Activated T-helper 9 cell treated with anti-CD3 and anti-CD28 coated beads, Interleukin-2, amount 50 U/mL, for 16 hours (primary cell): Measurements from ENCODE around the gene MRPS12.
"Not testable (repeated sequence)": the region's sequence is repeated elsewhere in the genome, so short reads cannot be mapped to it uniquely, and the experiment has no call there.

Source experiments
- DNase-seq: peaks from one replicate; pipeline ENCODE4 v3.0.0-alpha.2; 2020; ENCODE audit warnings: low read depth

Gene MRPS12

GRCh38 chr19:38941466-38941865, 10.7 kb downstream of the MRPS12 start:
- not testable (repeated sequence) for DNase-seq

DNA sequence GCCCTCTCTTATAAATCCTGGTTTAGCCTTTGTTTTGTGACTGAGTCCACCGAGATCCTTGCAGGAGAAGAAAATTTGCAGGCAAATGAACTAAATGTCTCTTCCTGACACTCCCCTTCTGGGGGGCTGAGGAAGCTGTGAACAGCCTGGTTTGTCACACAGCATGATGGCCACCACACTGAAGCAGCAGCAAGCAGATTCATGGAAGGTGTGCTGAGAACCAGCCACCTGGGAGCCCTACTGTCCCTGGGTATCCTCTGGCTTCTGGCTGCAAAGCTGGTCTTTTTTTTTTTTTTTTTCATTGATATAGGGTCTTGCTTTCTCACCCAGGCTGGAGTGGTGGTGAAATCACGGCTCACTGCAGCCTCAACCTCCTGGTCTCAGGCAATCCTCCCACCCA, 11.2 kb downstream of the MRPS12 start:
- DNase-seq: no peak

- no peak for DNase-seq
These were observed 11.9 kb downstream of the MRPS12 start for GRCh38 chr19:38942471-38943181.

GRCh38 chr19:38944981-38945506, 14.3 kb downstream of the MRPS12 start:
- no peak for DNase-seq

- DNase-seq: no peak
These were observed 15.0 kb downstream of the MRPS12 start for GRCh38 chr19:38945562-38946228.

DNA sequence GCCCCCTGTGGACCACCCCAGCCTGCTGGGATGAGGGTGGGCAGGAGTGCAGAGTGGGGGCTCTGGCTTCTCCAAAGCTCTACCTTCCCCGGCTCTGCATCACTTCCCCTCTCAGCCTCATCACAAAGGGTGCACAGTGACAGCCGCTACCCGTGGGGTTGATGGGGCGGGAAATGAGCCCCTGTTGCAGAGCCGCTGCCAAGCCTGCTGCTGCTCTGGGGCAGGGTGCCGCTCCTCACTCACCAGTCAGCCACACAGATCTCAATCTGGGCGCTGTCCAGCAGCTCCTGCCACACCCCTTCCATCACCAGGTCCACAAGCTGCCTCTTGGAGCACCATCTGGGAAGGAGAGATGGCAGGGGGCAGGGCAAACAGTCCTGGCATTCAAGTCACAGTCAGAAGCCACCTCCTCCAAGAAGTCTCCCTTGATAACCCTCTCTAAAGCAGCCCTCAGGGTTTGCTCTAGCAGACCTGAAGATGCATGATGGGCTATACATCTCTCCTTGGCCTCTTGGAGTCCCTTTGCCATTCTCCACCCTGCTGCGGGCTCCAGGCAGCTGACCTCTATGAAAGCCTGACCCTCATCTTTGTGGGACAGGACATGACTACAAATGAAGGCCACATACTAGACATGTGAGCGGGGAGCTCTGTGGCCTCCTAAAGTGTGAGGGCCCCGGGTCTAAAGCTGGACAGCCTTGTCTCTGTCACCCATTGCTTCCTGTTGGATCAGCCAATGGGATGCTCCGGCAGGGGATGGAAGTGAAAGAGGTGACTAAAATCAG, 15.7 kb downstream of the MRPS12 start:
- DNase-seq: no peak

DNA sequence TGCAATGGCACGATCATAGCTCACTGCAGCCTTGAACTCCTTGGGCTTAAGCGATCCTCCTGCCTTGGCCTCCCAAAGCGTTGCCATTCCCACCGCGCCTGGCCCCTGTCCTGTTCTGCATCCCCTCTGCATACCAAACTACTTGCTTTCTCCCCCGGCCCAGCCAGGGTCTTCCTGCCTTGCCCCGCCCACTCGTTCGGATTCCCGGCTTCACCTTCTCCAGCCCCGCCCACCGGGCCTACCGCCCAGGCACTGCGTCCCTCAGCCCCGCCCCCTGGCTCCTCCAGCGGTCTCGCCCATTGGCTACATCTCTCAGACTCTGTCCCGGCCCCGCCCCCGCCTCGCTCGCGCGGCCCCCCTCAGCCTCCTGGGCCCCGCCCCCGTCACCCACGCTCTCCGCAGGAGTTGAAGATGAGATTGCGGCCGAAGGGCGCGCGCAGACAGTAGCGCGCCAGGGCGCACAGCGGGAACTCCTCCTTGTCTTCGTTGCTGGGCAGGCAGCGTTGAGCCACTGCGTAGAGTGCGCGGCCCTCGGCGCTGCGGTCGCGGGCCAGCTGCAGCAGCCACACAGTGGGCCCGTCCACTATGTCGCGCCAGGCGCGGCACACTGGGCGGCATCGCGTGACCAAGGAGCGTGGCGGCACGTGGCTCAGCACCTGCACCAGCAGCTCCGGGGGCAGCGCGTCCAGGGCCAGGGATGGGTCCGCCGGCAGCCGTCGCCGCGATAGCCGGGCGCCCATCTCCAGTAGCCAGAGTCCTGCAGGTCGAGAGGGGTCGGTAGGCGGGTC, 19.0 kb downstream of the MRPS12 start:
- DNase-seq: peak; percentile 74

DNA sequence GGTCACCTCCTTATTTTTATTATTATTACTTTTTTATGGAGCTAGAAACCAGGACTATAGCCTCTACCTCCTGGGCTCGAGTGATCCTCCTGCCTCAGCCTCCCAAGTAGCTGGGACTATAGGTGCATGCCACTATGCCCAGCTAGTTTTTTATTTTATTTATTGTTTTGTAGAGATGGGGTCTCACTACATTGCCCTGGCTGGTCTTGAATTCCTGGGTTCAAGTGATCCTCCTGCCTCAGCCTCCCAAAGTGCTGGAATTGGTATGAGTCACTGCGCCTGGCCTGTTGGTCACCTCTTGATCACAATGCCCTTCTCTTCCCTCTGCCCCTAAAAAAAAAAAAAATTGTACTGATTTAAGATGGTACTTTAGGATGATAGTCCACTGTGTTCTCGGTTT, 20.4 kb downstream of the MRPS12 start:
- no peak for DNase-seq

DNA sequence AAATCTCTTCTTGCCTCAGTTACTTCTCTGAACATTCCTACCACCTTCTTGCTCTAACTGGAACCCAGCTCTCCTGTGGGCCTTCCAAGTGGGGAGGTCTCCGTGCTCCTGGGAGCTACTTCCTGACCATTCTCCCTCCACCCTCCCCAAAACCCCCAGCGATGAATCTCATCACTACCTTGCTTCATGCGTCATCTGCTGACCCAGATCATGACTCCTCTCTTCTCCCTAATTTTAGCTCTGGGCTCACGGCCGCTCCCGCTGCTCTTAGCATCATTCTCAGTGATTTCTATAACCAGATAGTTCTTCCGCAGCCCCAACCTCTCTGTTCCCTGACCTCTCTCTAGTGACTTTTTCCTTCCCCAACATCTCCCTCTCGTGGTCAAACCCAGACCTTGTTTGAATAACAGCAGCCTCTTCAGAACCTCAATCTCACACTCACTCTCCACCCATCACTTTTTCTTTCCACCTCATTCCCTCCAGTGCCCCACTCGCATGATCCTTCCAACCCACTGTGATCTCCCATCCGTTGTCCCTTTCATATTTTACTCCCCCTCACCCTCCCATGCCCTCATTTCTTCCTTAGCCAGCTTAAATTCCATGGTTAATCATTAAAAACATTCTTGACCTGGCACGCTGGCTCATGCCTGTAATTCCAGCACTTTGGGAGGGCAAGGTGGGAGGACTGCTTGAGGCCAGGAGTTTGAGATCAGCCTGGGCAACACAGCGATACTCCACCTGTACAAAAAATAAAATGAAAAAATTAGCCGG, 21.8 kb downstream of the MRPS12 start:
- no peak for DNase-seq

GRCh38 chr19:38953677-38954076, 22.9 kb downstream of the MRPS12 start:
- DNase-seq: no peak

DNA sequence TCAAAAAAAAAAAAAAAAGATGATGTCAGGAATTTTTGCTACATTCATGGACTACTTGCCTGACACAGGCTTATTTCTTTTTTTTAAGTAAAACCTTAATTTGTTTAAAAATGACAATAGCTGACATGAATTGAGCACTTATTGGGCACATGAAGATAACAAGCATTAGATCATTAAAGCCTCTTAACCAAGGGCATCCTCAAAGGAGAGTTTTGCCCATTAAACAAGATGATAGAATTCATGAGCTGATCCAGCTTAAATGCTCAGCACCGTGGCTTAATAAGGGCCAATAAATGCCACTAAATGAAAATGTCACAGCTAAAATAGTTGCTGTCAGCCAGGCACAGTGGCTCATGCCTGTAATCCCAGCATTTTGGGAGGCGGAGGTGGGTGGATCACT, 25.5 kb downstream of the MRPS12 start:
- no peak for DNase-seq

- no peak for DNase-seq
These were observed 27.6 kb downstream of the MRPS12 start for GRCh38 chr19:38958301-38958700.

GRCh38 chr19:38959618-38960017, 28.9 kb downstream of the MRPS12 start:
- no peak for DNase-seq

DNA sequence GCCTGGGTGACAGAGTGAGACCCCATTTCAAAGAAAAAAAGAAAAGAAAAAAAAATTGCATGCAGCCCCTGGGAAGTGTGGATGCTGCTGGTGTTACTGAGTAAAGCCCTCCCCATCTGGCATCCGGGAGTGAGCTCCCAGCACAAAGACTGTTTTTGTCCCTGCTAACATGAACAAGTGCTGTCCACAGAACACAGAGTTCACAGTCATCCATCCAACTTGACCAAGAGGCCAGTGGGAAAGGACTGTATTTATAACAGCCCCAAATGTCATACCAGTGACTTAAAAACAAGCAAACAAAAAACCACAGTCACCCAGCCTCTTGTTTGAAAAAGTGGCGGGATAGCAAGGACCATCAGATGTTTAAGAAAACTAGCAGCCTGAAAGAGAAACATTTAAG, 34.0 kb downstream of the MRPS12 start:
- no peak for DNase-seq

- not testable (repeated sequence) for DNase-seq
These were observed 35.4 kb downstream of the MRPS12 start for GRCh38 chr19:38966149-38966548.

DNA sequence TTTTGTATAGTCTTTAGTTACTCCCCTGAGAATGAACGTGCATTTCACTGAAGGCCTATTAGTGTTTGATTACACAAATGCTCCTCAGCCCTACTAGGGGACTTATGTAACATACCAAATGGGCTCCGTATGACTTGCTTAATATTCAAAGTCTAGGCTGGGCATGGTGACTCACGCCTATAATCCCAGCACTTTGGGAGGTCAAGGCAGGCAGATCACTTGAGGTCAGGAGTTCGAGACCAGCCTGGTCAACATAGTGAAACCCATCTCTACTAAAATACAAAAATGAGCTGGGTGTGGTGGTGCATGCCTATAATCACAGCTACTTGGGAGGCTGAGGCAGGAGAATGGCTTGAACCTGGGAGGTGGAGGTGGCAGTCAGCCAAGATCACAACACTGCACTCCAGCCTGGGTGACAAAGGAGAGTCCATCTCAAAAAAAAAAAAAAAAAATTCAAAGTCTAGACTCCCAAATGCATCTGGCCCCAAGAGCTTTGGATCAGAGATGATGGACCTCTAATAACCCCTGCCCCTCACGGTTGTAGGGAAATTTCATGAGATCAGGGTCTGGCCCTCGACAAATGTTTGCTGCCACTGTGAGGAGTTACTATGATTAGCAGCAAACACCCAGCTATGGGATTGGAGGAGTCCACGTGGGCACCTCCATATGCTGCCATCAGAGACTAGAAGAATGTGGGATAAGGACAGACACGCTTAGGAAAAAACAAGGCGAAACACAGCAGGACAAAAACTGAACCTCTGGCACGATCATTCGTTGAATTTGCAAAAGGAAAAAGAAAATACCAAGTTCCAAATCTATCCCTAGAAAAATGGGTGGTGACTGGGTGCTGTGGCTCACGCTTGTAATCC, 40.2 kb downstream of the MRPS12 start:
- DNase-seq: no peak

GRCh38 chr19:38971672-38972071, 40.9 kb downstream of the MRPS12 start:
- DNase-seq: no peak

- DNase-seq: no peak
These were observed 44.0 kb downstream of the MRPS12 start for GRCh38 chr19:38974624-38975213.

GRCh38 chr19:38975214-38975860, 44.6 kb downstream of the MRPS12 start, which contains the start of gene FBXO17:
Gene FBXO17 (minus strand): TSS chr19:38975742. CDS start chr19:38950319, 25,423 bp downstream.
- DNase-seq: no peak
